GM18517 (cell line): ENCODE data around the gene RAPGEF1.
A peak's percentile ranks its signal among the peaks of the same experiment; 100 is the strongest.

ENCODE experiments used
- ATAC-seq: cut with Tn5 transposase; IDR thresholded peaks from one replicate; pipeline ENCODE4 v1.9.1; 2021; ENCODE audit warnings: mild to moderate bottlenecking, moderate library complexity; ENCODE audit not compliant: unreplicated experiment

RAPGEF1 gene

GRCh38 chr9:131628459-131629225 is 111.2 kb downstream of the RAPGEF1 start:
- no peak for ATAC-seq

DNA sequence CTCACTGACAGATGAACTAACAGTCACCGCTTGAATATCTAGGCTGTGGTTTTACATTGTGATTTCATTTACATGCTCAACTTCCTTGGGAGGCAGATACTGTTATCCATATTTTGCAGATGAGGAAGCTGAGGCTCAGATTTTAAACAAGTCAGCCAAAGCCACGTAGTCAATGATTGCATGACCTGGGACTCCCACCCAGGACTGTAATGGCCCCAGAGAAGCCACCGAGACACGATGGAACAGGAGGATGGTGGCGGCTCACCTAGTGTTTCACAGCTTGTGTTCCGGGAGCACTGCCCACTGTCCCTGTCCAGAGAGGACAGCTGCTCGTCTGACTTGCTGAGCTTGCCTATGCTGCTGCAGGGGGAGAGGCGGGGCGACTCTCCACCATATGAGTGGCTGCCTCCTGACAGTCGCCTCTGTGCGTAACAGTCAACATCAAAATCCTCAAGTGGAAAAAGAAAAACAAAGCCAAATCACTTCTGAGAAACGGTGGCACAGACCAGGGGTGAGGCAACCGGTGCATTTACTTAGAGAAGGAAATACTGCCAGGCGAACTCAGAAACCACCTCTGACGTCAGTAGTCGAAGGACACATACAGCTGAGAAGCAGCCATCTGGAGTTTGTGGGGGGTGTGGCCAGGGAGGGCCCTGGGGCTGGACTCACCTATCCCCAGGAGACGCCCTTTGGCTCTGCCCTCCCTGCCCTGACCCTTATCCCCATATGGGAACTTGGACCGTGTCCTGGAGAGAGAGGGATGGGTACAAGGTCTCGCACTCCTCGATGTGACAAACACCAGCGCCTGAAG is 112.0 kb downstream of the RAPGEF1 start:
- ATAC-seq: no peak

DNA sequence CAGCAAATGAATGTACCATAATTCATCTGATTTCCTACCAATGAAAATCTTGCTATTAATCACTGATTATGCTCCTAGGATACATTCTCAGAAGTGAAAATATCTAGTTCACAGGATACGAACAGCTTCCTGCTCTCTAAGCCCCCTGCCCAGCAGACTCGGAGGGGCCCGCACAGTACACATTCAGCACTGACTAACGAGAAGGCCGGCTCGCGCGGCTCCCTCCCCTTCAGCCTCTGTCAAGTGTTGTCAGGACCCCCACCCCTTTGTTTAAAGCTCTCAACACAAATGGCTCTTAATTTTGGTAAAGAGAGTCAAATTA is 112.6 kb downstream of the RAPGEF1 start:
- no peak for ATAC-seq

DNA sequence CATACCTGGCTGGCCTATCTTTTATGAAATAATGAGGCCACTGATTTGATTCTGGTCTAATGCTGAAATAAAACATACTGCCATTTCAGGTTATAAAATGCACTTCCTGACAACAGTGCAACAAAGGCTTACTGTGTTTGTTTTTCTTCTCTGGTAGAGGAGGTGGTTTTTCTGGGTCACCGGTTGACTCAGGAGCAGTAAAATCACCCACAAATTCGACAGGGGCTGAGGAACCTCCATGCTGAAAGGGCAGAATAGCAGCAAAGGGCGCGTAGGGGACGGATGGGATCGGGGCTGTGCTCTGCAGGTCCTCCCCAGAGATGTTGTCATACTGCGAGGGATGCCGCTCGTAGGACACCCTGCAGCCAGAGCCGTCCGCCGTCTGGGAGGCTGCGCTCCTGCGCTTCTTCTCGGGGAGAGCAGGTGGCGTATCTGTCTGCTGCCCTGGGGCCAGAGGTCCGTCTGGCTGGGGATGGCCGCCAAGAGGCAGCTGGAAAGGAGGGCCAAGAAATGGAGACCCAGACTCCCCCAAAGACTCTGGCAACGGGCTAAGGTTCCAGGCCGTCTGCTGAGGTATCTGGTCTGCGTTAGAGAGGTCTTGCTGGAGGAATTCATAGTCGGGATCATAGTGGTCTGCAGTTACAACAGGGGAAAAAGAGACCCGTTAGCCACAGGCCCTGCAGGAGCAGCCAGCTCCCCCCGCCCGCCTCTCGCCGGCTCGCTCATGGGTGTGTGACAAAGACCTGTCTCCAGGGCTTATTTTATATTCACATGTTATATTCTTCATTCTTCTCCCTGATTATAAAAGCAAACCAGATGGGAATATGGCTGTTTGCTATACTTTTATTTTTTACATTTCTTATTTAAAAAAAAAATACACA is 113.8 kb downstream of the RAPGEF1 start:
- ATAC-seq: no peak

GRCh38 chr9:131625508-131625787 is 114.4 kb downstream of the RAPGEF1 start:
- no peak for ATAC-seq

- ATAC-seq: no peak
Measured at GRCh38 chr9:131624636-131625507, 115.0 kb downstream of the RAPGEF1 start.

DNA sequence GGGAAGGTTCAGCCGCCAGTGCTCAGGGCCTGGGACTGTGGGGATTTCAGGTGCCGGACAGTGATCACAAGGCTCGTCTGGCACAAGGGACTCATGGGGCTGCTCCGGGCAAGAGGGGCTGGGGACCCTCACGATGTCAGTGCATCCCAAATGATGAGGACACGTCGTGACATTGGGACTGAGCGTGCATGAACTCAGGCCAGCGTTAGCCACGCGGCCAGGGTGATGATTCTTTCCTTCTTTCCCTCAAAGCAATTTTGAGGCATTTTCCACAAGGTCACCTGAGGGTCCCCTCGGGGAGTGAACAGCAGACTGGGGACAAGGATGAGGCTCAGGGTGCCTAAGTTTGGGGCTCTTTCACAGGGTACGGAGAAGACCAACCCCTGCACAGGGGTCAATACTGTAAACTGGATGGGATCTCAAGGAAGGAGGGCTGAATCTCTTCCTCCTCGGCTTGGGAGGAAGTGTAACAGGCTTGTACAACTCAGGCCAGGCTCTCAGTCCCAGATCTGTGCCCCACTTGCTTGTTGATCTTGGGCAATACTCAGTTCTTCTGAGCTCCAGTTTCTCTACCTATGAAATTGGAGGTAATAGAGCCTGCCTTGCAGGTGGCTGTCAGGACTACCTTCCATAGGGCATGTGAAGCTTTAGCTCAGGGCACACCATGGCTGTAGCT is 116.1 kb downstream of the RAPGEF1 start:
- no peak for ATAC-seq

DNA sequence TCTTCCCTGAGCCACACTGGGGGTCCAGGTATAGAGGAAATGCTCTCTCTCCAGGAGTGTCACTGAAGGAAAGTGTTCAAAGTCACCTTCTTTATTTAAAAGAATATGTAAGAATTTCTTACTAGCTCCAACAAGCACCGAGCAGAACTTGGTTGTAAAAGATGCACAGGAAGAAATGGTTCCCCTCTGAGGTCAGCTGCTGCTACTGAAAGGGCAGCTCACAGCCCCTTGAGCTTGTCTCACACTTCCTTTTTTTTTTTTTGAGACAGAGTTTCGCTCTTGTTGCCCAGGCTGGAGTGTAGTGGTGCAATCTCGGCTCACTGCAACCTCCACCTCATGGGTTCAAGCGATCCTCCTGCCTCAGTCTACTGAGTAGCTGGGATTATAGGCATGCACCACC is 117.4 kb downstream of the RAPGEF1 start:
- ATAC-seq: no peak

- ATAC-seq: peak; percentile 50
Measured at GRCh38 chr9:131621551-131622358, 118.1 kb downstream of the RAPGEF1 start.

DNA sequence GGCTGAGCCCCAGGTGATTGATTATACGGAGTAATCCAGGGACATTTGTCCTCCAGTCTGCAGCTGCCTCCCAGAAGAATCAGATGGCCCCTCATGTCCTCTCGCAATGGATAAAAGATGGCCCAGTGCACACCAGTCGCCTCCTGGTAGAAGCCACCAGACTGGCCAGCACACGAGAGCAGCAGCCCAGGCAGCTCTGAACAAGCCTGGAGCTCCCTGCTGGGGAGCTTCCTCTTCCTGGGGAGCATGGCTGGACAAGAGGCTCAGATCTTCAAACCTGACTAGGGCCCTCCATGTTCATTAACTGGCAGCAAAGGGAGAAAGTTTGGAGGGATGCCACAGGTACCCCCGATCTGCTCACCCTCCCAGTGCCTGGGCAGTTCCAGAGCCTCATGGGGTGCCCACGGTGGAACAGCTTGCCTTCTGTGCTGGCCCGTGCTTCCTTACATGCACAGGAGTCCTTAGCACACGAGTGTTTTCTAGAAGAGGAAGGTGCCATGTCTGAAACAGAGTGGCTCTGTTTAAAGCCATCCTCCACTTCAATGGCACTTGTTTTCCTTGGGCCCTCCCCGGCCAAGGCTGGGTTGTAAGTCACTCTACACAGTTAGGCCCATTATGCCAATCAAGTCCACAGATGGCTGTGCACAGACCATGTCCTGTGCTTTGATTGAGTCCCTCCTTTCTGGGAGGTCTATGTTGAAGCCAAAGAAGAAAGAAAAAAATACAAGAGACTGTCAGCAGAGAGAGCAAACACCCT is 118.9 kb downstream of the RAPGEF1 start:
- ATAC-seq: no peak

GRCh38 chr9:131619680-131620079 is 120.2 kb downstream of the RAPGEF1 start:
- no peak for ATAC-seq

- ATAC-seq: no peak
Measured at GRCh38 chr9:131618785-131619184, 121.1 kb downstream of the RAPGEF1 start.

DNA sequence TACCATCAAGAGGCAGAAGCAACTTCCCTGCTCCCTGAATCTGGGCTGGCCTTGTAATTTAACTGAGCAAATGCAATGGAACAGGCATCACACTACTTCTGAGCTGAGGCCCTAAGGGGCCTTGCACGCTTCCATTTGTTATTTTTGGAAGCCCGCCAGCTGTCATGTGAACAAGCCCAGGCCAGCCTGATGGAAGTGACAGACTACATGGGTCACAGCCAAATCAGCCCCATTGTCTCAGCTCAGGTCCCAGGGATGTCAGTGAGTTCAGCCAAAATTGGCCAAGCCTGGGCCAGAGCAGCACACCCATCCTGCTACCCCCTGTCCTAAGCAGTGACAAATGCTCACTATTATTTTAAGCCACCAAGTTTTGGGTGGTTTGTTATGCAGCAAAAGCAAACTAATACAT is 121.8 kb downstream of the RAPGEF1 start:
- ATAC-seq: no peak

DNA sequence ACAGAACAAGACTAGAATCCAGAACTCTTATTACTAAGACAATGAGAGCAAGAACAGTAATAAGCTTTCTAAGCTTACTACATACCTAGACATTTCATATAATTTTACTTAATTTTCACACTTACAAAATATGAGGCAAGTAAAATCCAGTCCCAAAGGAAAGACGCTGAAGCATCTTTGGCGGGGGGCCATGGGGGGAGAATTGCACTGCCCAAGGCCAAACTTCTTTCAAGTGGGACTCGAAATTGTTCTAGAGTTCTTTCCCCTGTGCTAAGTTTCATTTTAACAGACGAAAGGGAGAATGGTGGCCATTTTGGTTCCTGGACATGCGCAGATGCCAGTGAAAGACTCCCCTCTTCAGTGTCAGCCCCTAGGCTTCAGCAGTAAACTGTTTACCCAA is 122.3 kb downstream of the RAPGEF1 start:
- ATAC-seq: no peak

GRCh38 chr9:131616983-131617604 is 122.8 kb downstream of the RAPGEF1 start:
- no peak for ATAC-seq

DNA sequence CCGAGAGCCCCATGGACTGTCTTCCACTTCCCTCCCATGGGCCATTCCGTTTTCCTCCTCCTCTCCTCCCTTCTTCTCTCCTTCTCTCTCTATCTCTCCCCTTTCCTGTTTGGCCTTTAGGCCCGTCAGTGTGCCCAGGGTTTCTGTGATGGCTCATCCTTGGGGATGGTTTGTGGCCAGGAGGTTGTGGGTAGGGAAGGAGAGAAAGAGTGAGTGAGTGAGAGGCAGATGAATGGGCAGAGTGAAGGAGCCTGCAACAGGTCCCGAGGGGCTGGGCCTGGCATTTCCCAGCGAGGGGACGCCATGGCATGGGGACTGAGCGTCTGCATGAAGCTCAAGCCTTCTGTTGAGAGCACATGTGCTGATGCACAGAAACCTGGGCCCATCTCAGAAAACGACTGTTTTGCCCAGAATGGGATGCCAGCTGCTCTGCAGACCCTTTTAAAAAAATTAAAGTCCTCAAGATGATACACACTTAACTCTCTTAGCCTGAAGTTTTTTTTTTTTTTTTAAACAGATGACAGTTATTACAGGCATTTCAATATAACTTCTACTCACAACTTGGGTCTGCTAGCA is 125.4 kb downstream of the RAPGEF1 start:
- ATAC-seq: no peak

DNA sequence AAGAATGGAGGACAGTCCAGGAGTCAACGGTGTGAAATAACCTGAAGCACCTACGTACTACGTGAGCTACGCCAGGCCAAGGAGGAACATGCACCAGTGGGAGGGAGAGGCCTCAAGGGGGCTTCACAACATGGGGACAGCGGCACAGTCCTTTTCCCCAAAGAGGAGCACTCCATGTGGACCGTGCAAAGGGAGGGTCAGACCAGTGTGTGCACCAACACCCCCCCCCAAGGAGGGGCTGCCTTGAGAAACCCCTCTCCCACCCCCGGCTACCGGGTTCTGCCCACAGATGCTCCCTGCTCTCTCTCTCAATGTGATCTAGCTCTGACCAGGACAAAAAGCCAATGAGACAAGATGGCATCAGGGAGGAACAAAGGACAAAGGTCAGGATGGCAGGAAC is 126.0 kb downstream of the RAPGEF1 start:
- ATAC-seq: no peak

- no peak for ATAC-seq
Measured at GRCh38 chr9:131612851-131613250, 127.0 kb downstream of the RAPGEF1 start.
